Right renal cortex interstitium (tissue), 3 donors: Measurements from ENCODE around the gene AMBRA1. TPM values are rescaled to one million over a fixed set of nuclear protein-coding genes. Genes with fewer than 3 reads are reported as not detected.

Source experiments
- DNase-seq, 3 donors: peaks; one replicate each; pipeline ENCODE4 v3.0.0-alpha.2; 2013; ENCODE audit warnings: low read depth in 3 of 3, low spot score in 2 of 3
- polyA plus RNA-seq, 3 donors: library from polyadenylated mRNA; unstranded; fragments of 120-200 nt; gene quantifications; one replicate each; pipeline ENCODE4 v1.2.1, GENCODE V29; 2013; ENCODE audit not compliant: insufficient read length in 3 of 3

The AMBRA1 gene
- polyA plus RNA-seq, 3 donors = 25.2 to 26.9 (median 25.3) TPM

GRCh38 chr11:46511342-46511741 lies 82.5 kb downstream of the AMBRA1 start:
- no peak for DNase-seq

GRCh38 chr11:46508360-46508759 lies 85.5 kb downstream of the AMBRA1 start:
- DNase-seq = no peak

- DNase-seq = no peak
Observed at GRCh38 chr11:46506483-46506791, 87.4 kb downstream of the AMBRA1 start.

GRCh38 chr11:46505741-46506482 lies 87.9 kb downstream of the AMBRA1 start:
- DNase-seq = no peak

- DNase-seq = no peak
Observed at GRCh38 chr11:46504817-46505613, 88.8 kb downstream of the AMBRA1 start.

- DNase-seq = no peak
Observed at GRCh38 chr11:46499821-46500220, 94.0 kb downstream of the AMBRA1 start.

- DNase-seq = no peak
Observed at GRCh38 chr11:46498968-46499367, 94.9 kb downstream of the AMBRA1 start.

GRCh38 chr11:46498179-46498578 lies 95.6 kb downstream of the AMBRA1 start:
- DNase-seq = no peak

GRCh38 chr11:46497498-46497897 lies 96.3 kb downstream of the AMBRA1 start:
- DNase-seq = no peak

- no peak for DNase-seq
Observed at GRCh38 chr11:46493791-46494190, 100.0 kb downstream of the AMBRA1 start.

GRCh38 chr11:46492532-46492931 lies 101.3 kb downstream of the AMBRA1 start:
- peak in 1 of 3 donors; percentile 45 for DNase-seq

- no peak for DNase-seq
Observed at GRCh38 chr11:46491661-46492330, 102.0 kb downstream of the AMBRA1 start.

GRCh38 chr11:46490666-46491065 lies 103.2 kb downstream of the AMBRA1 start:
- DNase-seq = no peak

GRCh38 chr11:46489656-46490560 lies 103.9 kb downstream of the AMBRA1 start:
- no peak for DNase-seq

GRCh38 chr11:46485856-46486443 lies 107.9 kb downstream of the AMBRA1 start:
- DNase-seq = peak in 2 of 3 donors; percentile 10 to 32

- DNase-seq = no peak
Observed at GRCh38 chr11:46484101-46484500, 109.7 kb downstream of the AMBRA1 start.

GRCh38 chr11:46480909-46481308 lies 112.9 kb downstream of the AMBRA1 start:
- DNase-seq = no peak

- no peak for DNase-seq
Observed at GRCh38 chr11:46480166-46480726, 113.6 kb downstream of the AMBRA1 start.

GRCh38 chr11:46479601-46480000 lies 114.2 kb downstream of the AMBRA1 start:
- no peak for DNase-seq

GRCh38 chr11:46478196-46478595 lies 115.6 kb downstream of the AMBRA1 start:
- no peak for DNase-seq
